ENCODE measurements around the gene ALS2.
A peak's percentile ranks its signal among the peaks of the same experiment; 100 is the strongest.
"Not testable (repeated sequence)": the region's sequence is repeated elsewhere in the genome, so short reads cannot be mapped to it uniquely, and the experiment has no call there.

ALS2 gene

DNA sequence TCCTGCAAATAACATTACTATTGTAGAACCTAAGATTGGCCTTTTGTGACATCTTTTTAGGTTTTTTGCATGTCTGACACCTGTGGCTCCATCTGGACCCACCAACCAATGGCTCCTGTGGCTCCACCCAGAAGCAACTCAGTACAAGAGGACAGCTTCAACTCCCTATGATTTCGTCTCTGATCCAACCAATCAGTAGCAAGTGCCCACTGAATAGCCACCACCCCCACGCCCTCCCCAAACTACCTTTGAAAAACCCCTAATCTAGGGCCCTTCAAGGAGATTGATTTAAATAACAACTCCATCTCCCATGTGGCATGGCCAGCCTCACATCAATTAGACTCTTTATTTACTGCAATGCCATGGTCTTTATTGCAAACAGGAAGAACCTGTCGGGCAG is 105.9 kb downstream of the ALS2 start:
- DNase-seq (ENCODE audit: low spot score) = no peak

DNA sequence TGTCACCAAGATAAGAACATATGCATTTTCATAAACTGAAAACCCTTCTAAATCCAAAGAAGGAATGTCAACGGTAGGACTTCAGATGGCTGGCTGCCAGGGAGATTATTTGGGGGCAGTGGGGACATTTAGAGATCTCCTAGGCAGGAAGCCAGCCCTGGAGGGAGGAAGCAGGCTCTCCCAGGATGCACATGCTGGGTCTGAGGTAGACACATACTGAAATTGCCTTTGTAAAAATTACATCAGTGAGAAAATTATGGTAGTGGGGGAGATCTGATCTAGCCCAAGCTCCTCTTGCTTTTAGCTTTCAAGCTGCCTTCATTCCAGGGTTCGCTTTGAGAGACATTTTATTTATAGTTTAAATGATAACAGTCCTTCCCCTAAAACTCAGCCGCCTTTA is 106.4 kb downstream of the ALS2 start:
- DNase-seq (ENCODE audit: low spot score) = no peak

DNA sequence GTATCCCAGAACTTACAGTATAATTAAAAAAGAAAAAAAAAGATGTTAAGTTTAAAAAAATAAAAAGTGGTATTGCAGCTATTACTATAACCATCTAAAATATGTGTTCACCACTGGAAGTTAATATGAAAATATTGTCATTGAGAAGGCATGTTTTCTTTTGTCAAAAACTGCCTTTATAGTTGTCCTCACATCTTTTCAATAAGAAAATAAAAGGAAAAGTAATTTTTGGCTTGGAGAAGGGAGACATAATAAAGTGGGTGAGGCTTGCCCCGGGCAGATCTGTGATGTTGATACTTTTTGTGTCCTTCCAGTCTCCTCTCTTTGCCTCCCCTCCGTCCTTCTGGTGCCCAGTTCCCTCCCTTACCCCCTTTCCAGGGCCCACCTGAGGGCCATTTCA is 107.2 kb downstream of the ALS2 start:
- no peak for DNase-seq (ENCODE audit: low spot score)

DNA sequence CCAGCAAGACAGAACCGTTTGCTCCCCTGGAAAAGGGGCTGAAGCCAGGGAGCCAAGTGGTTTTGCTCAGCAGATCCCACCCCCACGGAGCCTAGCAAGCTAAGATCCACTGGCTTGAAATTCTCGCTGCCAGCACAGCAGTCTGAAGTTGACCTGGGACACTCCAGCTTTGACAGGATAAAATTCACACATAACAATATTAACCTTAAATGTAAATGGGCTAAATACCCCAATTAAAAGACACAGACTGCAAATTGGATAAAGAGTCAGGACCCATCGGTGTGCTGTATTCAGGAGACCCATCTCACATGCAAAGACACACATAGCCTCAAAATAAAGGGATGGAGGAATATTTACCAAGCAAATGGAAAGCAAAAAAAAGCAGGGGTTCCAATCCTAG is 109.5 kb downstream of the ALS2 start:
- not testable (repeated sequence) for DNase-seq (ENCODE audit: low spot score)

DNA sequence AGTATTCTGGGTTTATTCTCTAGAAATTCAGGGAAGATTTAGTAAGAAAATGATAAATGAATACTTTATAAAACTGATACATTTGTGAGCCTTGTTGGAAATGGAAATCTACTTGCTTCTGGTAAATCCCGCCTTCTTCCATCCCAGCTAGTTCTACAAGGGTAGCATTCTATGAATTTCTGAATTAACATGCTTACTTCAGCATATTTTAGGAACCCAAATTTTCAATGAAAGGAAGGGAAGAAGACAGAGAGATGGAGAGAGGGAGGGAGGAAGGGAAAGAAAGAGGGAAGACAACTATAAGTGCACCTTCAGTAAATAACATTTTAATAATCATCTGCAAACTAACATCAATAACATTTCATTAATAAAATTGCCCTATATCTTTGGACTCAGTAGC is 110.9 kb downstream of the ALS2 start:
- DNase-seq (ENCODE audit: low spot score) = no peak

DNA sequence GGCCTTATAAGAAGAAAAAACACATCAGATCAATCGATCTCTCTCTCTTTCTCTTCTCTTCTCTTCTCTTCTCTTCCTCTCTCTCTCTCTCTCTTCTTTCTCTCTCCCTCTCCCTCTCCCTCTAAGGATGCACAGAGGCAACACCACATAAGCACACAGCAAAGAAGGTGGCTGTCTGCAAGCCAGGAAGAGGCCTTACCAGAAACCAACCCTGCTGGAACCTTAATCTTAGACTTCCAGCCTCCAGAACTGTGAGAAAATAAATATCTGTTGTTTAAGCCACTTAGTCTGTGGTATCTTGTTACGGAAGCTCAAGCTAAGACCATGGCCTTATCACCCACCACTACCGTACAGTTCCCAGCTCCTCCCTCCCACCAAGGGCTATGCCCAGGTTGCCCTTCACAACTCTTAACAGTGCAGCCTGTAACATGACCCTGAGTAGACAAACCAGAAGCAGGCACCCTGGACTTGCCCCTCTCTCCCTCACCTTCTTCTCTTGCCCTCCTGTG is 112.3 kb downstream of the ALS2 start:
- no peak for DNase-seq (ENCODE audit: low spot score)

DNA sequence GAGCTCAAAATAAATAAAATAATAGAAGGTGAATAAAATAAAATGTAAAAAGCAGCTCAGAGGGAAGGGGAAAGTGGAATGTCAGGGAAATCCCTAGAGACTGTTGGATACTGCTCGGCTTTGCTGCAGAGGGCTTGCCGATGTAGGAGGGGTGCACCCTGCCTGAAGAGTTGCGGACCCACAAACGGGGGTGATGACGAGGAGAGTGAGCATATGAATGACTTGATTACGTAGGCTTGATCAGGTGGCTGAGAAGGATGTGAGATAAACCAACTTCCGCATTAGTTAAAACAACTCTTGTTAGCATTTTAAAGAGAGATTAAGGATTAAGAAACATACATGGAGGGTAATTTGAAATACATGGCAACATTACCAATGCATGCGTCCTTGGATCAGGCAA is 116.4 kb downstream of the ALS2 start:
- DNase-seq (ENCODE audit: low spot score) = no peak

DNA sequence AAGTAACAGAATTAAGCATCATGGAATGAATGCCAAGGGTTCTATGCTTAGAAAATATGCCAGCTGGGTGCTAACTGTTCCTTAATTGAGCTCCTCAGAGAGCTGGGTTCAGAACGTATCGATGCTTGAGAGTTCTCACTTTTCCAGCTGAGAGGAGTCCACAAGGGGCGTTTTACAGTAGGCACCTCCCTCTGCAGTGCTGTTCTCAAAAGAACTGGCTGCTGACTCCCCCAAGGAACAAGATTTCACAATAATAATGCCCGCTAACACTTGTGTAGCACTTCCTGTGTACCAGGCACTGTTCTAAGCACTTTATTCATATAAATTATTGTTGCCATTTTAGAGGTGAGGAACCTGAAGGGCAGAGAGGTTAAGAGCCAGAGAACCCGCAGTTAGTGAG is 119.4 kb downstream of the ALS2 start:
- DNase-seq (ENCODE audit: low spot score) = no peak

DNA sequence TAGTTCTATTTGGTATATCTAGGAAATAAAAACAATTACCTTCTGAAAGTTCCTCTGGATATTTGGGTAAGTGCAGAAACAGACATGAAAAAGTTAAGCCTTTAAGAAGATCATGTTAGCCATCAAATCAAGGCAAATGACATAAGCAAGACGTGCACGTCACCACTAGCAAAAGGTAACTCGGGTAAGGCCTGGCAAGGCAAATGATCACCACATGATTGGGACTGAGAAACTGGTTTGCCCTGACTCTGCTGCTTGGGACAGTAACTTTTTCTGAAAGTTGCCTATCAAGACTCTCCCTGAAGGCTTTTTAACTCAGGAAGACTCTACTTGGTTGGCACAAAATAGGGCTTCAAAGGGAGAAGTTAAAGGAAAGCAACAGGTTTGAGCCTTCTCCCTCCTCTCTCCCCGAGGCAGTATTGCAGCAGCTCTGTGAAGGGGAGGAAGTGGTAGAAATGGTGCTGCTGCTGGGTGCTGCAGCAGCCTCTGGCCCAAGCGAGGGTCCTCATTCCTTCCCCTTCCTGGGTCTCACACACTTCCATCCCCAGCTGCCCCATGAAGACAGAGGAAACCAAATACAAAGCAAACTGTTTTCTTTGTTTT is 120.3 kb downstream of the ALS2 start:
- no peak for DNase-seq (ENCODE audit: low spot score)

DNA sequence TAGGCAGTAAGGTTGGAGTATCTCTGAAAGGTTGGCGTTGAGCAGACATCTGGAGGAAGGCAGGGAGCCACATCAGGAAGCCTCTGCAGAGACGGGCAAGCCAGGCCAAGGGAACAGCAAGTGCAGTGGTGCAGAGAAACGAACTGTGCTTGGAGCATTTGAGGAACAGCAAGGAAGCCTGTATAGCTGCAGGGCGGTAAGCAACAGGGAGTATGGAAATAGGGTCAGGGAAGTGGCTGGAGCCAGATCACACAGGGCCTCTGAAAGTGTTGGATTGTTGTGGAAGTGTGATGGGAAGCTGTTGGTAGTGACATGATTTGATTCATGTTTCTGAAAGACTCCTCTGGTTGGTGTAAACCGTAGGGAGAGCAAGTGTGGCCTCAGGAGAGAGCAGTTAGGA is 124.0 kb downstream of the ALS2 start:
- no peak for DNase-seq (ENCODE audit: low spot score)

DNA sequence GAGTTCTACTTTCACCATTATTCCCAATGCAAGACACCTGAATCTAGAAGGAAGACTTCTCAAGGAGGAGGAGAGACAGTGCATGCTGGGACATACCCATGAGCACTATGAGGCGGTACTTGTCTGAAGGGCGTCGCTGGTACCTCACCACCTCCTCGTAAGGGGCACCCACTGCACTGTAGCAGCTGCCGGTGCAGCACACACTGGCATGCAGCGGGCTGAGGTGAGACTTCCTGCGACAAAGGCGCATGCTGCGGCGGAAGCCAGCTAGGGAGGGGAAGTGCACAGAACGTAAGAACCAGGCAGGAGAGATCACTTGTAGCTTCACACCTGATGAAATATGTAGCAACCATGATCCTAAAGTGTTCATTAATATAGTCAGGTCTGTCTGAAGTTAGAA is 124.6 kb downstream of the ALS2 start:
- DNase-seq (ENCODE audit: low spot score) = no peak

DNA sequence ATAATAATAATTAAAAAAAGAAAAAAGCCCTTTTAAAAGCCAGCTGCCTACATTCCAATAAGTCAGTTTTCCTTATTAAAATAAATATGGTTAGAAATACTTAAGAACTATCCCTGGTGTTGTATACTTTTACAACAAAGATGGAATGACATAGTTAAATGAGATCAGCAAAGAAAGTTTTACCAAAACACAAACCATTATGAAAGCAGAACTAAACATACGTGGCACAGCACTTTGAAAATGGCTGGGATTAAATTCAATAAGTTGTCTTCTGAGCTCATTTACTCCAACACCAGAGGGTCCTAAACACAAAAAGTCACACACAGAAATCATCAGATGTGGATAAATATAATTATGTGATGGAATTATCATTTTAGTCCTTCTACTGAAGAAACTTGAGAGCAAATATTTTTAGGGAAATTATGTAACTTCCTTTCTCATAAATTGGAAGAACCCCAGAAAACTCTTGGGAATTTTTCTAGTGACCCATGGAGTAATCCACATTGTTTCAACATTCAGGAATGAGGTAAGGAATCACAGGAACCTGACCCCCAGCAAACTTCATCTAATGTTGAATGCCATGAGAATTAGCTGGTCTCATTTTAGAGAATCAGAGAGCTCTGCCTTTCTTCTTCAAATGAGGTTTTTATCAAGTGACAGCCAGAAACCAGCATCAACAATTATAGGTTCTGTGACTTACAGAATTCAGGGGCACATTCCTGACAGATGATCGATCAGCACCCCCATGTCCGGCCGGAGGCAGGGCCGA is 125.9 kb downstream of the ALS2 start:
- DNase-seq (ENCODE audit: low spot score) = peak; percentile 70

DNA sequence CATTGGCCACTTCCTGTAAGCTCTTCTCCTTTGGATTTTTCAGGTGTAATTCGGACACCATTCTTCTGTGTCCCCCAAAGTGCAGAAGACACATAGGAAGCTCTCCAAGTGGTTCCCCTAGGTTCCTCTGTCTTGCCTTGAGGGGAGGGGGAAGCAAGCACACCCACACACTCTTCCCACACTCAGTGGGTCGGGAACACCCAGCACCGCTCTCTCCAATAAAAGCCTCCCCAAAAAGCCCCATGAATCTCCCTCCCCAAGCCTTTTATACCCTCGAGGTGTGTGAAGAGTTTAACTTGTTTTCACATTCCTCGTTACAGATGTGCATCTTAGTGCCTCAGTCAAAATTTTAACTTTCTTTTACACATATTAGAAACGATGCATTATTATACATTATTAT is 127.5 kb downstream of the ALS2 start:
- DNase-seq (ENCODE audit: low spot score) = no peak
